OCI-LY7 (cell line): ENCODE data around the gene OR4D6. TPM values are rescaled to one million over a fixed set of nuclear protein-coding genes. Genes with fewer than 3 reads are reported as not detected.
"Not testable (repeated sequence)": the region's sequence is repeated elsewhere in the genome, so short reads cannot be mapped to it uniquely, and the experiment has no call there.

Experiments
- BruUV-seq: library from RNA; stranded (reverse); fragments of 400-500 nt; replicated peaks from 2 replicates; lab custom pipeline; 2021; lab: Mats Ljungman, UMichigan
- CTCF ChIA-PET: fragments of 300-600 bp; sonication (Branson Sonifier 250); formaldehyde crosslinking; loops from one replicate; lab custom pipeline; 2022; ENCODE audit warnings: antibody characterized with exemption; ENCODE audit not compliant: unreplicated experiment; lab: Charles Lee
- POLR2A ChIA-PET: fragments of 300-600 bp; sonication (Branson Sonifier 250); formaldehyde crosslinking; loops from one replicate; lab custom pipeline; 2022; ENCODE audit warnings: antibody characterized with exemption; lab: Charles Lee
- DNase-seq: peaks from one replicate; pipeline ENCODE4 v3.0.0-alpha.2; 2015; ENCODE audit warnings: low spot score
- H2AFZ ChIP-seq: fragments of 200-600 bp; sonication (generic), shearing (Covaris generic); 2 replicates; pipeline ENCODE4 v1.6.1; 2014; ENCODE audit warnings: mild to moderate bottlenecking, antibody characterized with exemption, low read length, moderate library complexity
- H3K27ac ChIP-seq: fragments of 200-600 bp; sonication (generic); 2 replicates; pipeline ENCODE4 v1.5.1; 2014; ENCODE audit warnings: mixed run types, low read depth, mild to moderate bottlenecking, moderate library complexity, low read length, inconsistent platforms; ENCODE audit not compliant: poor library complexity, severe bottlenecking
- H3K36me3 ChIP-seq: fragments of 200-600 bp; sonication (generic); 2 replicates; pipeline ENCODE4 v1.6.1; 2014; ENCODE audit warnings: mild to moderate bottlenecking, antibody characterized with exemption, low read length, moderate library complexity, mixed read lengths; ENCODE audit not compliant: insufficient read depth
- H3K4me1 ChIP-seq: fragments of 200-600 bp; sonication (generic); 2 replicates; pipeline ENCODE4 v1.5.1; 2014; ENCODE audit warnings: mild to moderate bottlenecking, low read length; ENCODE audit not compliant: insufficient read depth, poor library complexity, severe bottlenecking
- H3K4me2 ChIP-seq: fragments of 200-600 bp; sonication (generic); 2 replicates; pipeline ENCODE4 v1.6.1; 2014; ENCODE audit warnings: mild to moderate bottlenecking, low read length
- H3K4me3 ChIP-seq: fragments of 200-600 bp; sonication (generic); 2 replicates; pipeline ENCODE4 v1.5.1; 2014; ENCODE audit warnings: mild to moderate bottlenecking, low read depth, low read length; ENCODE audit not compliant: poor library complexity, severe bottlenecking
- H3K79me2 ChIP-seq: fragments of 200-600 bp; sonication (generic); 2 replicates; pipeline ENCODE4 v1.6.1; 2016; ENCODE audit warnings: low read depth, mild to moderate bottlenecking, low read length, moderate library complexity, mixed read lengths; ENCODE audit not compliant: insufficient read depth
- H3K9me2 ChIP-seq: fragments of 200-600 bp; sonication (generic); 2 replicates; pipeline ENCODE4 v1.6.1; 2016; ENCODE audit warnings: mild to moderate bottlenecking, low read length, mixed read lengths; ENCODE audit not compliant: insufficient read depth
- H3K9me3 ChIP-seq: fragments of 200-600 bp; sonication (generic); 2 replicates; pipeline ENCODE4 v1.6.1; 2014; ENCODE audit warnings: mild to moderate bottlenecking, mixed run types, low read length, mixed read lengths
- H4K20me1 ChIP-seq: fragments of 200-600 bp; sonication (generic); 2 replicates; pipeline ENCODE4 v1.6.1; 2014; ENCODE audit warnings: mild to moderate bottlenecking, antibody characterized with exemption, low read length, moderate library complexity, mixed read lengths; ENCODE audit not compliant: insufficient read depth
- CTCF ChIP-seq: fragments of 200-600 bp; sonication (generic); conservative IDR thresholded peaks from 2 replicates; pipeline ENCODE4 v1.5.1; 2014; ENCODE audit warnings: mild to moderate bottlenecking, antibody characterized with exemption, low read length, moderate library complexity, mixed read lengths
- EZH2phosphoT487 ChIP-seq: fragments of 200-600 bp; sonication (generic); IDR thresholded peaks from 2 replicates; pipeline ENCODE4 v1.6.1; 2018; ENCODE audit warnings: low read depth, borderline replicate concordance, mild to moderate bottlenecking, mixed run types, antibody characterized with exemption, low read length, moderate library complexity, mixed read lengths
- intact Hi-C: fragments of 100-400 bp; cut with micrococcal nuclease; formaldehyde crosslinking; loops from one replicate; pipeline ENCODE4 v1.10.0; 2022; ENCODE audit not compliant: unreplicated experiment
- total RNA-seq, 2 experiments: library from RNA; depleted of rRNA in 1 of 2; stranded (reverse); fragments of >200 nt in 1 of 2; shearing (Covaris generic) in 1 of 2; gene quantifications; 2 replicates each; pipeline ENCODE4 v1.2.3, GENCODE V29; 2014 to 2022

The OR4D6 gene
- total RNA-seq, 2 experiments from 2014 or later, result not detected

- Histone ChIP-seq H4K20me1 (no peaks in the 10 kb centered on the region), H2AFZ (no peak overlapping the region), H3K79me2 (no peaks in the 10 kb centered on the region), H3K36me3 (no peaks in the 10 kb centered on the region), H3K4me1 (no peaks in the 10 kb centered on the region), H3K4me3 (no peak overlapping the region), H3K9me2 (0 out of 2 replicates have a peak, but pooled peaks cover 2% of the 10 kb centered on the region), H3K9me3 (no peaks in the 10 kb centered on the region), H3K4me2 (no peak overlapping the region), H3K27ac (no peak overlapping the region)
- no peak for DNase-seq
- POLR2A ChIA-PET, result no interaction called here
- no TSS peak for BruUV-seq
- intact Hi-C loops, result loop anchor here (10.0 kb wide), 1 partner anchor 247 kb away; no protein-coding TSS in a partner anchor
- CTCF ChIA-PET, result no interaction called here
- TF ChIP-seq EZH2phosphoT487 (no peak), CTCF (no peak)
Measured at GRCh38 chr11:59437770-59438169, 19.0 kb upstream of the OR4D6 start.

GRCh38 chr11:59445624-59446023, 11.1 kb upstream of the OR4D6 start:
- intact Hi-C loops, POLR2A ChIA-PET, H3K36me3 ChIP-seq, H2AFZ ChIP-seq, H3K9me3 ChIP-seq, H4K20me1 ChIP-seq, DNase-seq, H3K9me2 ChIP-seq, H3K79me2 ChIP-seq, H3K4me1 ChIP-seq, CTCF ChIA-PET, H3K27ac ChIP-seq, H3K4me2 ChIP-seq, BruUV-seq, H3K4me3 ChIP-seq: not testable (repeated sequence)

- CTCF ChIA-PET, result no interaction called here
- BruUV-seq, result no TSS peak
- intact Hi-C loops, result no loop called here
Measured at GRCh38 chr11:59448484-59448883, 8.3 kb upstream of the OR4D6 start.

More at GRCh38 chr11:59448484-59448883, 8.3 kb upstream of the OR4D6 start:
- no peak overlapping the region for H3K4me3 ChIP-seq
- no peaks in the 10 kb centered on the region for H3K36me3 ChIP-seq
- no peaks in the 10 kb centered on the region for H3K9me2 ChIP-seq
- no peaks in the 10 kb centered on the region for H3K79me2 ChIP-seq
- no peak overlapping the region for H3K27ac ChIP-seq
- H4K20me1 ChIP-seq, result no peaks in the 10 kb centered on the region
- TF ChIP-seq EZH2phosphoT487 (no peak), CTCF (no peak)
- H3K4me2 ChIP-seq, result no peak overlapping the region
- H3K9me3 ChIP-seq, result no peaks in the 10 kb centered on the region
- DNase-seq, result no peak
- no peaks in the 10 kb centered on the region for H3K4me1 ChIP-seq
- no peak overlapping the region for H2AFZ ChIP-seq
- POLR2A ChIA-PET, result no interaction called here
